HEK293T (cell line): ENCODE results near the gene C1orf216.

ENCODE experiments used
- CTCF ChIA-PET: fragments of 350-600 bp; formaldehyde crosslinking; extraction: SDS; loops from one replicate; lab custom pipeline; 2021; ENCODE audit warnings: antibody characterized with exemption, inconsistent platforms; lab: Yijun Ruan, JAX
- POLR2A ChIA-PET: fragments of 350-600 bp; formaldehyde crosslinking; extraction: SDS; loops from one replicate; lab custom pipeline; 2020; ENCODE audit warnings: antibody characterized with exemption, inconsistent platforms; lab: Yijun Ruan, JAX
- DNase-seq: peaks from one replicate; pipeline ENCODE4 v3.0.0; 2012; ENCODE audit warnings: mixed read lengths; ENCODE audit errors: extremely low spot score
- ARNT ChIP-seq: fragments of 450-650 bp; IDR thresholded peaks from 2 replicates; pipeline ENCODE4 v1.6.1; 2017; ENCODE audit warnings: mild to moderate bottlenecking
- BHLHE40 ChIP-seq: fragments of 450-650 bp; IDR thresholded peaks from 2 replicates; pipeline ENCODE4 v1.6.1; 2016; ENCODE audit warnings: mild to moderate bottlenecking, moderate library complexity, borderline replicate concordance
- CTBP1 ChIP-seq: fragments of 450-650 bp; IDR thresholded peaks from 2 replicates; pipeline ENCODE4 v1.6.1; 2016; ENCODE audit warnings: borderline replicate concordance
- ELF4 ChIP-seq: fragments of 450-650 bp; IDR thresholded peaks from 2 replicates; pipeline ENCODE4 v1.6.1; 2017; ENCODE audit warnings: antibody characterized with exemption
- FOXA1 ChIP-seq: fragments of 450-650 bp; IDR thresholded peaks from 2 replicates; pipeline ENCODE4 v1.6.1; 2016; ENCODE audit warnings: mild to moderate bottlenecking
- FOXK2 ChIP-seq: fragments of 450-650 bp; IDR thresholded peaks from 2 replicates; pipeline ENCODE4 v1.6.1; 2016; ENCODE audit warnings: mild to moderate bottlenecking
- FOXM1 ChIP-seq: fragments of 450-650 bp; IDR thresholded peaks from 2 replicates; pipeline ENCODE4 v1.6.1; 2017; ENCODE audit warnings: mild to moderate bottlenecking, borderline replicate concordance
- HDGF ChIP-seq: fragments of 450-650 bp; IDR thresholded peaks from 2 replicates; pipeline ENCODE4 v1.6.1; 2017; ENCODE audit warnings: antibody characterized with exemption, borderline replicate concordance
- L3MBTL2 ChIP-seq: fragments of 450-650 bp; conservative IDR thresholded peaks from 2 replicates; pipeline ENCODE4 v1.6.1; 2016; ENCODE audit warnings: mild to moderate bottlenecking
- LEF1 ChIP-seq: fragments of 450-650 bp; IDR thresholded peaks from 2 replicates; pipeline ENCODE4 v1.6.1; 2017; ENCODE audit warnings: mild to moderate bottlenecking, borderline replicate concordance
- NFRKB ChIP-seq: fragments of 450-650 bp; IDR thresholded peaks from 2 replicates; pipeline ENCODE4 v1.6.1; 2016; ENCODE audit warnings: mild to moderate bottlenecking, moderate library complexity
- PKNOX1 ChIP-seq: fragments of 450-650 bp; IDR thresholded peaks from 2 replicates; pipeline ENCODE4 v1.6.1; 2016
- SP1 ChIP-seq: fragments of 450-650 bp; IDR thresholded peaks from 2 replicates; pipeline ENCODE4 v1.6.1; 2017
- SUZ12 ChIP-seq: fragments of 450-650 bp; IDR thresholded peaks from 2 replicates; pipeline ENCODE4 v1.6.1; 2016; ENCODE audit warnings: mild to moderate bottlenecking
- TARDBP ChIP-seq: fragments of 450-650 bp; IDR thresholded peaks from 2 replicates; pipeline ENCODE4 v1.6.1; 2016
- ZNF384 ChIP-seq: fragments of 450-650 bp; IDR thresholded peaks from 2 replicates; pipeline ENCODE4 v1.6.1; 2016

The C1orf216 gene

GRCh38 chr1:35753626-35754260 is 35.1 kb upstream of the C1orf216 start:
- no peak for TF ChIP-seq FOXA1
- no peak for TF ChIP-seq ELF4
- TF ChIP-seq PKNOX1: no peak
- TF ChIP-seq FOXK2: no peak
- TF ChIP-seq ZNF384: no peak
- TF ChIP-seq CTBP1: no peak
- no peak for TF ChIP-seq LEF1
- no peak for TF ChIP-seq SUZ12
- no peak for TF ChIP-seq TARDBP
- TF ChIP-seq BHLHE40: no peak
- no peak for TF ChIP-seq L3MBTL2
- no peak for TF ChIP-seq NFRKB
- no peak for TF ChIP-seq SP1
- TF ChIP-seq ARNT: no peak
- no peak for TF ChIP-seq FOXM1
- no peak for TF ChIP-seq HDGF
- POLR2A ChIA-PET: interaction anchor here (3.5 kb wide), 1 partner anchor 16 kb away, joined by 22 read pairs; the partner anchor contains the start of gene CLSPN
- CTCF ChIA-PET: no interaction called here
- no peak for DNase-seq

DNA sequence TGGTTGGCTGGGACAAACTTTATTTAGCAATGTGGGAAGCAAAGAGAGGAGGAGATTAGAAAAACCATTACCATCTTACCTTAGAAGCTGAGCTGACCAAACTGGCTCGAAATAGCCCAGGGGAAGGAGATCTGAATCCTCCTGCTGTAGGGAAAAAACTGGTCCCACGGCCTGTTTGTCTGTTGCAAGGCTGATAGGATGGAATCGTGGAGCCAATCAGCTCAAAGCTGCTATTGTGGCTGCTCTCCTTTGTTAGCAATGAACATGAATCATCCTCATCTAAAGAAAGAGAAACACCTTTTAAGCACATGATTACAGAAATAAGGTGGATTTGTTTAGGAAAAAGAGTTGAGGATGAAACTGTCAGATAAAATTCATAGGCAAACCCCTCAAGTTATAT is 29.6 kb upstream of the C1orf216 start:
- TF ChIP-seq NFRKB (no peak), FOXA1 (no peak), FOXM1 (no peak), L3MBTL2 (no peak), ELF4 (no peak), LEF1 (no peak), ZNF384 (no peak), SUZ12 (no peak), TARDBP (no peak), CTBP1 (no peak), SP1 (no peak), FOXK2 (no peak)
- POLR2A ChIA-PET: interaction anchor here (2.5 kb wide), 1 partner anchor 21 kb away, joined by 14 read pairs; the partner anchor contains the start of gene CLSPN
- DNase-seq: no peak
- CTCF ChIA-PET: no interaction called here

DNA sequence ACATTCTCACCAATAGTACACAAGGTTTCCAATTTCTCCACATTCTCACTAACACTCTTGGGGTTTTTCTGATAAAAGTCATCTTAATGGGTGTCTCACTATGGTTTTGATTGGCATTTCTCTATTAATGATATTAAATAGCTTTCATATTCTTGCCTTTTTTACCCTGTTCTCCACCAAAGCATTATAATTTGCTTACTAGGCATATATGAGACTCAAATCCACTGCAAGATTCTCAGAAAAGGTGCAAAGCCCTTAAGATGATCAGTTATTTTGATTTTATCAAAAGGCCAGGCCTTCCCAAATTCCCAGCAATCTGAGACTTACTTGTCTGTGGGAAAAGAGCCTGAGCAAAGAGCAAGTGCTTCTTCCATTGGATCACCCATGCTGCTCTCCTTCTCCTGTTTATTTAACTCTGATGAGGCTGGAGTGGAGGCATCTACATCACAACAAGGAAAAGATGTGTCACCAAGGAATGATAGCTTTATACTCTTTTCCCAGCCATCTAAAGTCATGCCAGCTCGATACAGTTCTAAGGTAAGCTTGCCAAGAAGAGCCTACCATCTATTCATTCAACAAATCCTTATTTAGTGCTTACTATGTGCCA is 26.5 kb upstream of the C1orf216 start:
- TF ChIP-seq FOXM1 (no peak), FOXK2 (no peak), SP1 (no peak), ARNT (no peak), PKNOX1 (no peak), BHLHE40 (no peak), FOXA1 (no peak), HDGF (no peak), NFRKB (no peak), ZNF384 (no peak), ELF4 (no peak), CTBP1 (no peak), L3MBTL2 (no peak), SUZ12 (no peak)
- CTCF ChIA-PET: interaction anchor here (0.6 to 1.2 kb wide), 2 partner anchors 29 to 227 kb away, joined by 3 read pairs; no protein-coding TSS in a partner anchor
- POLR2A ChIA-PET: interaction anchor here (1.6 kb wide), 1 partner anchor 24 kb away, joined by 11 read pairs; the partner anchor contains the start of gene CLSPN
- no peak for DNase-seq

DNA sequence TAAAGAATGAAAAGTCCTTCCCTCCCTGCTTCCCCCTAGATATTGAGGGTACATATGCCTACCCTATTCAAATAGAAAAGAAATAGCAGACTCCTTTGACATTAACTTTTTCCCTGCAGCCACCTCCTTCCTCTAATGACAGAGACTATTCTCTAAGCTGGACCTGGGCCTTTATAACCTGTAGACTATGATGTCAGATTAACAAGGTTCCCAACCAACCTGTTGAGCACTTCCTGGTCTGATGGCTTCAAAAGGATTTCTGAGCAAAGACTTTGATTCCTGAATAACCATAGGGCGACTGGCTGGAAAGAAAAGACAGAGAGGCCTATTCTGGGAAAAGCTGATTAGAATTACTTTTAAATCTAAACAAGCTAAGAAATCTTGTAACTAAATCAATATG is 18.4 kb upstream of the C1orf216 start:
- POLR2A ChIA-PET: interaction anchor here (0.6 to 3.2 kb wide), 2 partner anchors 9 to 32 kb away, joined by 3 to 19 read pairs; partner anchors contain the start of gene CLSPN
- CTCF ChIA-PET: interaction anchor here (0.8 to 1.7 kb wide), 2 partner anchors 10 to 21 kb away, joined by 4 to 6 read pairs; no protein-coding TSS in a partner anchor
- DNase-seq: no peak
- TF ChIP-seq ARNT: no peak
- no peak for TF ChIP-seq CTBP1
- TF ChIP-seq ZNF384: no peak
- TF ChIP-seq LEF1: no peak

DNA sequence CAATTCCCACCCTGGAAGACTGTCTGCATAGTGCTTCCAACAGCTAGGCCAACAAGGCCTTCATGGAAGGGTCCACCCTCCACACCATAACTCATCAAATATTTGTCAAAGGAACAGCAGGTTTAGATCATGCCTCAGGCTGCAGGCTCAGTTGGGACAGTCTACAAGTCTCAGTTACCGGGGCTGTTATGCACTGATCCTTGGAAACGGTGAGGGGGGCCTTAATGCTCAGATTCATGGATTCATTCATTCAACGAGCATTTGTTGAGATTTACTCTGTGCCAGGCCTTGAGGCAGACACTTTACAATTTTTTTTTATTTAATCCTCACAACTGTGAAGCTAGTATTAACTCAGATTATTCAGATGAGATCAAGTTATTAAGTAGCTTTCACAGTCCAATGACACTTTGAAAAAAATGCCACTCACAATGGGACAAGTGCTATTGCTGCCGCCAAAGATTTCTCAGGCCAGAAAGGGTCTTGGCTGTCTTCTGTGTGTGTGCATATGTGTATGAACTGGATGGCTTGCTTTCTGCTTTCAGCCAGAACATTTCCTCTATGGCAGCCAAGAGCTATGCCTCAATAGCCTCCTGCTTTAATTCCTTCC is 8.9 kb upstream of the C1orf216 start:
- TF ChIP-seq TARDBP (no peak), LEF1 (no peak), FOXK2 (no peak), SUZ12 (no peak)
- POLR2A ChIA-PET: interaction anchor here (3.8 kb wide), 1 partner anchor 42 kb away, joined by 30 read pairs; the partner anchor contains the start of gene CLSPN
- no peak for DNase-seq
- CTCF ChIA-PET: interaction anchor here (0.7 to 2.6 kb wide), 19 partner anchors 10 to 277 kb away, joined by 3 to 29 read pairs (median 4); partner anchors contain the start of gene CLSPN
